Epithelial cell of esophagus (primary cell): Measurements from ENCODE around the gene PRSS33.

Source experiments
- DNase-seq: peaks from one replicate; pipeline ENCODE4 v3.0.0; 2010; ENCODE audit warnings: low read depth
- H3K4me3 ChIP-seq: 2 replicates; pipeline ENCODE4 v1.5.1; 2011; ENCODE audit warnings: mild to moderate bottlenecking, low read length, control low read depth
- CTCF ChIP-seq: IDR thresholded peaks from 2 replicates; pipeline ENCODE4 v1.5.1; 2011; ENCODE audit warnings: low read depth, mild to moderate bottlenecking, low read length, control low read depth, inconsistent platforms; ENCODE audit not compliant: insufficient read depth; ENCODE audit errors: missing control alignments

Gene PRSS33

GRCh38 chr16:2779151-2779920 is 8.0 kb downstream of the PRSS33 start:
- DNase-seq = no peak
- no peak overlapping the region for H3K4me3 ChIP-seq
- TF ChIP-seq CTCF = no peak

- DNase-seq = no peak
- no peak for TF ChIP-seq CTCF
- H3K4me3 ChIP-seq = peak overlapping the region; percentile 94
Measured at GRCh38 chr16:2778630-2778958, 8.8 kb downstream of the PRSS33 start.

- no peak for TF ChIP-seq CTCF
- H3K4me3 ChIP-seq = peak overlapping the region; percentile 94
- DNase-seq = peak; percentile 63
Measured at GRCh38 chr16:2777903-2778629, 9.3 kb downstream of the PRSS33 start.

- no peak for TF ChIP-seq CTCF
- peak within 1 kb of the TSS; percentile 94 for H3K4me3 ChIP-seq
- DNase-seq = peak; percentile 89
Measured at GRCh38 chr16:2777231-2777902, 10.0 kb downstream of the PRSS33 start, which contains the start of gene ELOB. Gene ELOB, minus strand, starts transcription at chr16:2777280. Its CDS starts 41 bp downstream, at chr16:2777239.

- peak overlapping the region; percentile 92 for H3K4me3 ChIP-seq
- TF ChIP-seq CTCF = no peak
- no peak for DNase-seq
Measured at GRCh38 chr16:2776500-2777139, 10.7 kb downstream of the PRSS33 start.

- no peak for DNase-seq
- no peak for TF ChIP-seq CTCF
- peak overlapping the region; percentile 92 for H3K4me3 ChIP-seq
Measured at GRCh38 chr16:2775765-2776499, 11.4 kb downstream of the PRSS33 start.
